H9 (cell line): Measurements from ENCODE around the gene CHID1. TPM values are rescaled to one million over a fixed set of nuclear protein-coding genes. Genes with fewer than 3 reads are reported as not detected.
A peak's percentile ranks its signal among the peaks of the same experiment; 100 is the strongest.

Experiments used
- DNase-seq: peaks from one replicate; pipeline ENCODE4 v3.0.0-alpha.2; 2017
- H2AFZ ChIP-seq: one replicate; pipeline ENCODE4 v1.6.1; 2013; ENCODE audit warnings: mild to moderate bottlenecking, low read length, control low read depth, moderate library complexity
- H2AK5ac ChIP-seq: 2 replicates; pipeline ENCODE4 v1.6.1; 2013; ENCODE audit warnings: low read length, control low read depth, mixed read lengths; ENCODE audit not compliant: insufficient read length
- H2BK120ac ChIP-seq: one replicate; pipeline ENCODE4 v1.6.1; 2013; ENCODE audit warnings: low read depth, mild to moderate bottlenecking, low read length, control low read depth, inconsistent platforms; ENCODE audit not compliant: poor library complexity, severe bottlenecking
- H2BK12ac ChIP-seq: 2 replicates; pipeline ENCODE4 v1.6.1; 2013; ENCODE audit warnings: low read length, control low read depth, mixed read lengths, low read depth; ENCODE audit not compliant: insufficient read length
- H2BK15ac ChIP-seq: 2 replicates; pipeline ENCODE4 v1.6.1; 2013; ENCODE audit warnings: low read depth, low read length, control low read depth
- H2BK20ac ChIP-seq: one replicate; pipeline ENCODE4 v1.6.1; 2013; ENCODE audit warnings: low read depth, mild to moderate bottlenecking, low read length, control low read depth, inconsistent platforms; ENCODE audit not compliant: poor library complexity, severe bottlenecking
- H2BK5ac ChIP-seq: 2 replicates; pipeline ENCODE4 v1.6.1; 2013; ENCODE audit warnings: low read length, control low read depth, mixed read lengths; ENCODE audit not compliant: insufficient read length
- H3K14ac ChIP-seq: 2 replicates; pipeline ENCODE4 v1.6.1; 2013; ENCODE audit warnings: low read length, control low read depth; ENCODE audit not compliant: insufficient read depth
- H3K18ac ChIP-seq: 2 replicates; pipeline ENCODE4 v1.6.1; 2013; ENCODE audit warnings: low read depth, mild to moderate bottlenecking, mixed read lengths, low read length, control low read depth; ENCODE audit not compliant: insufficient read length
- H3K23ac ChIP-seq: 2 replicates; pipeline ENCODE4 v1.6.1; 2013; ENCODE audit warnings: low read length, control low read depth, mixed read lengths, low read depth; ENCODE audit not compliant: insufficient read length
- H3K23me2 ChIP-seq: 2 replicates; pipeline ENCODE4 v1.6.1; 2013; ENCODE audit warnings: low read depth, mild to moderate bottlenecking, mixed read lengths, low read length, control low read depth; ENCODE audit not compliant: insufficient read length, poor library complexity, severe bottlenecking
- H3K27ac ChIP-seq: 2 replicates; pipeline ENCODE4 v1.5.1; 2013; ENCODE audit warnings: low read length, control low read depth, mixed read lengths, low read depth; ENCODE audit not compliant: insufficient read length
- H3K27me3 ChIP-seq: 2 replicates; pipeline ENCODE4 v1.6.1; 2013; ENCODE audit warnings: low read length, control low read depth, inconsistent platforms; ENCODE audit not compliant: insufficient read depth
- H3K4ac ChIP-seq: 2 replicates; pipeline ENCODE4 v1.6.1; 2013; ENCODE audit warnings: low read depth, mild to moderate bottlenecking, control low read depth, inconsistent platforms, low read length, moderate library complexity
- H3K4me1 ChIP-seq: 2 replicates; pipeline ENCODE4 v1.6.1; 2013; ENCODE audit warnings: low read length, control low read depth, inconsistent platforms; ENCODE audit not compliant: insufficient read depth
- H3K4me2 ChIP-seq: 2 replicates; pipeline ENCODE4 v1.6.1; 2013; ENCODE audit warnings: low read length, control low read depth, mixed read lengths; ENCODE audit not compliant: insufficient read length, insufficient read depth
- H3K56ac ChIP-seq: 2 replicates; pipeline ENCODE4 v1.6.1; 2013; ENCODE audit warnings: low read depth, mild to moderate bottlenecking, mixed read lengths, low read length, control low read depth; ENCODE audit not compliant: insufficient read length
- H3K79me1 ChIP-seq: 2 replicates; pipeline ENCODE4 v1.6.1; 2013; ENCODE audit warnings: low read depth, mild to moderate bottlenecking, moderate library complexity, low read length, control low read depth, inconsistent platforms; ENCODE audit not compliant: insufficient read depth, poor library complexity, severe bottlenecking
- H3K79me2 ChIP-seq: 2 replicates; pipeline ENCODE4 v1.6.1; 2013; ENCODE audit warnings: low read length, control low read depth, inconsistent platforms; ENCODE audit not compliant: insufficient read depth
- H3K9ac ChIP-seq: 2 replicates; pipeline ENCODE4 v1.6.1; 2013; ENCODE audit warnings: low read length, control low read depth, mixed read lengths; ENCODE audit not compliant: insufficient read length; ENCODE audit errors: extremely low read depth
- H3K9me3 ChIP-seq: one replicate; pipeline ENCODE4 v1.6.1; 2013; ENCODE audit warnings: low read depth, low read length, inconsistent platforms; ENCODE audit not compliant: control insufficient read depth
- H3T11ph ChIP-seq: one replicate; pipeline ENCODE4 v1.6.1; 2013; ENCODE audit warnings: mild to moderate bottlenecking, low read length, control low read depth, inconsistent platforms
- H4K20me1 ChIP-seq: one replicate; pipeline ENCODE4 v1.6.1; 2013; ENCODE audit not compliant: control insufficient read depth, insufficient read length, insufficient read depth
- H4K5ac ChIP-seq: 2 replicates; pipeline ENCODE4 v1.6.1; 2013; ENCODE audit warnings: low read depth, mild to moderate bottlenecking, mixed read lengths, low read length, control low read depth; ENCODE audit not compliant: insufficient read length
- H4K8ac ChIP-seq: replicated peaks from 2 replicates; pipeline ENCODE4 v1.6.1; 2013; ENCODE audit warnings: low read length, control low read depth, mixed read lengths, low read depth; ENCODE audit not compliant: insufficient read length
- H4K91ac ChIP-seq: 2 replicates; pipeline ENCODE4 v1.6.1; 2013; ENCODE audit warnings: low read depth, mild to moderate bottlenecking, moderate library complexity, mixed read lengths, low read length, control low read depth; ENCODE audit not compliant: insufficient read length
- H3K27ac Mint-ChIP-seq, 3 experiments: 2 replicates in 2 of 3; 3 replicates in 1 of 3; pipeline ENCODE4 v1.8.0; 2020 to 2021; ENCODE audit warnings: mixed read lengths in 3 of 3, mild to moderate bottlenecking in 1 of 3, moderate library complexity in 1 of 3
- H3K27me3 Mint-ChIP-seq: 2 replicates; pipeline ENCODE4 v1.8.0; 2021; ENCODE audit warnings: low read depth, mild to moderate bottlenecking, moderate library complexity, mixed read lengths
- H3K36me3 Mint-ChIP-seq, 3 experiments: 2 replicates in 2 of 3; 3 replicates in 1 of 3; pipeline ENCODE4 v1.8.0; 2020 to 2021; ENCODE audit warnings: low read depth in 3 of 3, mixed read lengths in 3 of 3; ENCODE audit not compliant: insufficient read depth in 1 of 3
- H3K4me1 Mint-ChIP-seq, 2 experiments: 2 replicates each; pipeline ENCODE4 v1.8.0; 2020; ENCODE audit warnings: mixed read lengths in 2 of 2
- H3K4me3 Mint-ChIP-seq, 2 experiments: 2 replicates in 1 of 2; 3 replicates in 1 of 2; pipeline ENCODE4 v1.8.0; 2020 to 2021; ENCODE audit warnings: mild to moderate bottlenecking in 2 of 2, mixed read lengths in 2 of 2, moderate library complexity in 1 of 2
- H3K9me3 Mint-ChIP-seq, 2 experiments: 2 replicates in 1 of 2; 3 replicates in 1 of 2; pipeline ENCODE4 v1.8.0; 2020; ENCODE audit warnings: mild to moderate bottlenecking in 2 of 2, mixed read lengths in 2 of 2, moderate library complexity in 1 of 2
- WGBS: extraction: QIAGEN DNeasy Blood & Tissue Kit; methylation state at CpG from one replicate; pipeline ENCODE4 v1.1.7; 2013; ENCODE audit warnings: missing lambda C conversion rate, low lambda C conversion rate, mixed read lengths; ENCODE audit not compliant: insufficient read length; ENCODE audit errors: extremely low coverage; 5-methylcytosine and 5-hydroxymethylcytosine counted together
- total RNA-seq: library from RNA; stranded (reverse); gene quantifications from 2 replicates; pipeline ENCODE4 v1.2.1, GENCODE V29; 2021
- TF ChIP-seq, protein P1 (sequence below): fragments of 200-600 bp; sonication (generic); conservative IDR thresholded peaks from 3 replicates; pipeline ENCODE4 v1.8.0; 2021; ENCODE audit warnings: antibody characterized with exemption, mild to moderate bottlenecking

The CHID1 gene
- total RNA-seq, 1 experiment from 2014 or later = 89.4 TPM

DNA sequence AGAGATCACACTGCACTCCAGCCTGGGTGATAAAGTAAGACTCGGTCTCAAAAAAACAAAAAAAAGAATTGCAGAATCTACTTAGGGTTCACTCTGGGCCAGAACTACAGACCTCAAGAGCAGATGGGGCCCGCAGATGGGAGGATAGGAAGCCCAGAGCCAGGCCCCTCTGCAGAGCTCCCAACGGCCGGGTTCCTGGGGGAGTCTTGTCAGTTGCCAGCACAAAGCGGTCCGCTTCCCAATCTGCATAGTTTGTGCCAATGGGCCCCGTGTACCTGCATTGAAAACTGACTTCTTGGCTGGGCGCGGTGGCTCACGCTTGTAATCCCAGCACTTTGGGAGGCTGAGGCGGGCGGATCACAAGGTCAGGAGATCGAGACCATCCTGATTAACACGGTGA is 1.7 kb upstream of the CHID1 start:
- no peak overlapping the region for H3T11ph ChIP-seq
- H3K18ac ChIP-seq = no peak overlapping the region
- H4K5ac ChIP-seq = no peak overlapping the region
- H2BK15ac ChIP-seq = no peak overlapping the region
- H3K23me2 ChIP-seq = peaks cover 18% of the 10 kb centered on the region
- no peak overlapping the region for H3K4ac ChIP-seq
- Mint-ChIP-seq H3K27me3 (no peaks in the 10 kb centered on the region), H3K36me3 (peaks cover 0 to 15% (median 4%) of the 10 kb centered on the region in 3 experiments; a peak in 3 of 7 replicates), H3K9me3 (no peaks in the 10 kb centered on the region), H3K4me1 (peaks cover 9 to 14% of the 10 kb centered on the region in 2 experiments), H3K27ac (peak overlapping the region in 1 of 3 experiments; percentile 48; a peak in 1 of 7 replicates), H3K4me3 (peak overlapping the region; percentile 77 to 86; a peak in 4 of 5 replicates)
- no peak overlapping the region for H3K4me2 ChIP-seq
- H2BK5ac ChIP-seq = no peak overlapping the region
- H2BK120ac ChIP-seq = no peak overlapping the region
- H3K9me3 ChIP-seq = no peaks in the 10 kb centered on the region
- H2BK20ac ChIP-seq = no peak overlapping the region
- H3K56ac ChIP-seq = no peak overlapping the region
- H3K4me1 ChIP-seq = no peaks in the 10 kb centered on the region; the same call in 1 of the 2 replicates
- H4K8ac ChIP-seq = no peak overlapping the region
- no peak overlapping the region for H2AK5ac ChIP-seq
- no peak overlapping the region for H3K14ac ChIP-seq
- peaks cover 3% of the 10 kb centered on the region; the same call in 1 of the 2 replicates for H3K79me2 ChIP-seq
- no peak overlapping the region for H4K91ac ChIP-seq
- no peak overlapping the region for H2AFZ ChIP-seq
- no peak overlapping the region for H3K27ac ChIP-seq
- no peaks in the 10 kb centered on the region for H3K27me3 ChIP-seq
- TF ChIP-seq, protein P1, sequence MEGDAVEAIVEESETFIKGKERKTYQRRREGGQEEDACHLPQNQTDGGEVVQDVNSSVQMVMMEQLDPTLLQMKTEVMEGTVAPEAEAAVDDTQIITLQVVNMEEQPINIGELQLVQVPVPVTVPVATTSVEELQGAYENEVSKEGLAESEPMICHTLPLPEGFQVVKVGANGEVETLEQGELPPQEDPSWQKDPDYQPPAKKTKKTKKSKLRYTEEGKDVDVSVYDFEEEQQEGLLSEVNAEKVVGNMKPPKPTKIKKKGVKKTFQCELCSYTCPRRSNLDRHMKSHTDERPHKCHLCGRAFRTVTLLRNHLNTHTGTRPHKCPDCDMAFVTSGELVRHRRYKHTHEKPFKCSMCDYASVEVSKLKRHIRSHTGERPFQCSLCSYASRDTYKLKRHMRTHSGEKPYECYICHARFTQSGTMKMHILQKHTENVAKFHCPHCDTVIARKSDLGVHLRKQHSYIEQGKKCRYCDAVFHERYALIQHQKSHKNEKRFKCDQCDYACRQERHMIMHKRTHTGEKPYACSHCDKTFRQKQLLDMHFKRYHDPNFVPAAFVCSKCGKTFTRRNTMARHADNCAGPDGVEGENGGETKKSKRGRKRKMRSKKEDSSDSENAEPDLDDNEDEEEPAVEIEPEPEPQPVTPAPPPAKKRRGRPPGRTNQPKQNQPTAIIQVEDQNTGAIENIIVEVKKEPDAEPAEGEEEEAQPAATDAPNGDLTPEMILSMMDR = no peak
- H3K23ac ChIP-seq = no peak overlapping the region
- peaks cover 3% of the 10 kb centered on the region for H4K20me1 ChIP-seq
- no peak for DNase-seq
- H3K9ac ChIP-seq = no peak overlapping the region
- H3K79me1 ChIP-seq = peaks cover 6% of the 10 kb centered on the region
- no peak overlapping the region for H2BK12ac ChIP-seq
- WGBS = no CpG with 5 or more reads among the region's 14 CpGs
